Measurements from ENCODE around the gene PTPRD. TPM values are rescaled to one million over a fixed set of nuclear protein-coding genes. Genes with fewer than 3 reads are reported as not detected.

The PTPRD gene
- total RNA-seq, 1 donor from 2014 or later, result 15.6 TPM

- H3K27me3 ChIP-seq (ENCODE audit: low read depth), result no peaks in the 10 kb centered on the region
- intact Hi-C loops (cut with micrococcal nuclease), result no loop called here
Measured at GRCh38 chr9:9914174-9914573, 698.6 kb downstream of the PTPRD start.

GRCh38 chr9:9913276-9913832, 699.4 kb downstream of the PTPRD start:
- intact Hi-C loops (cut with micrococcal nuclease), result no loop called here
- no peaks in the 10 kb centered on the region for H3K36me3 ChIP-seq
- H3K27me3 ChIP-seq (ENCODE audit: low read depth), result no peaks in the 10 kb centered on the region
- H3K9me3 ChIP-seq (replicated peaks), result peaks cover 25% of the 10 kb centered on the region
- no peak overlapping the region for H3K4me3 ChIP-seq
- no peaks in the 10 kb centered on the region for H3K4me1 ChIP-seq
- H3K27ac ChIP-seq (replicated peaks), result no peak overlapping the region
- DNase-seq, result no peak
- no peak for TF ChIP-seq CTCF (IDR thresholded peaks at IDR 0.05; ENCODE audit: borderline replicate concordance)

More at GRCh38 chr9:9914174-9914573, 698.6 kb downstream of the PTPRD start:
- Histone ChIP-seq H3K27ac (replicated peaks) (no peak overlapping the region), H3K36me3 (no peaks in the 10 kb centered on the region), H3K4me1 (no peaks in the 10 kb centered on the region), H3K4me3 (no peak overlapping the region), H3K9me3 (replicated peaks) (peaks cover 25% of the 10 kb centered on the region)
- DNase-seq, result no peak
- no peak for TF ChIP-seq CTCF (IDR thresholded peaks at IDR 0.05; ENCODE audit: borderline replicate concordance)

GRCh38 chr9:9912459-9912858, 700.3 kb downstream of the PTPRD start:
- Histone ChIP-seq H3K27me3 (ENCODE audit: low read depth) (no peaks in the 10 kb centered on the region), H3K27ac (replicated peaks) (no peak overlapping the region), H3K4me1 (no peaks in the 10 kb centered on the region), H3K9me3 (replicated peaks) (peaks cover 25% of the 10 kb centered on the region), H3K4me3 (no peak overlapping the region), H3K36me3 (no peaks in the 10 kb centered on the region)
- DNase-seq, result no peak
- no peak for TF ChIP-seq CTCF (IDR thresholded peaks at IDR 0.05; ENCODE audit: borderline replicate concordance)
- intact Hi-C loops (cut with micrococcal nuclease), result no loop called here

GRCh38 chr9:9905736-9906135, 707.1 kb downstream of the PTPRD start:
- DNase-seq, result no peak
- no peaks in the 10 kb centered on the region for H3K36me3 ChIP-seq
- no peak overlapping the region for H3K27ac ChIP-seq (replicated peaks)
- intact Hi-C loops (cut with micrococcal nuclease), result no loop called here
- no peaks in the 10 kb centered on the region for H3K4me1 ChIP-seq
- no peaks in the 10 kb centered on the region for H3K9me3 ChIP-seq (replicated peaks)
- H3K4me3 ChIP-seq, result no peak overlapping the region
- no peaks in the 10 kb centered on the region for H3K27me3 ChIP-seq (ENCODE audit: low read depth)
- TF ChIP-seq CTCF (IDR thresholded peaks at IDR 0.05; ENCODE audit: borderline replicate concordance), result no peak

- H3K27ac ChIP-seq (replicated peaks), result no peak overlapping the region
- intact Hi-C loops (cut with micrococcal nuclease), result no loop called here
- no peak for DNase-seq
- H3K9me3 ChIP-seq (replicated peaks), result no peaks in the 10 kb centered on the region
- H3K4me1 ChIP-seq, result no peaks in the 10 kb centered on the region
- TF ChIP-seq CTCF (IDR thresholded peaks at IDR 0.05; ENCODE audit: borderline replicate concordance), result no peak
- H3K36me3 ChIP-seq, result no peaks in the 10 kb centered on the region
- H3K4me3 ChIP-seq, result no peak overlapping the region
- no peaks in the 10 kb centered on the region for H3K27me3 ChIP-seq (ENCODE audit: low read depth)
Measured at GRCh38 chr9:9904041-9904440, 708.8 kb downstream of the PTPRD start.
